GM23338 (cell line): ENCODE results near the gene GLIPR1. TPM values are rescaled to one million over a fixed set of nuclear protein-coding genes. Genes with fewer than 3 reads are reported as not detected.

Source experiments
- ATAC-seq: fragments of 200-7000 bp; cut with Tn5 transposase; 3 replicates; pipeline ENCODE4 v1.9.1; 2020
- DNase-seq: peaks from one replicate; pipeline ENCODE4 v3.0.0-alpha.2; 2015; ENCODE audit warnings: low spot score
- H2AFZ ChIP-seq: fragments of 200-600 bp; sonication (generic); 2 replicates; pipeline ENCODE4 v1.8.0; 2016; ENCODE audit warnings: antibody characterized with exemption, mild to moderate bottlenecking, moderate library complexity
- H3F3A ChIP-seq: fragments of 200-600 bp; sonication (generic); replicated peaks from 2 replicates; pipeline ENCODE4 v1.8.0; 2017; ENCODE audit warnings: antibody characterized with exemption, mixed run types, low read depth
- H3K27ac ChIP-seq: fragments of 200-600 bp; sonication (generic); 2 replicates; pipeline ENCODE4 v1.6.1; 2016; ENCODE audit warnings: low read depth
- H3K27me3 ChIP-seq: fragments of 200-600 bp; sonication (generic); 2 replicates; pipeline ENCODE4 v1.8.0; 2016; ENCODE audit warnings: mild to moderate bottlenecking, mixed run types, moderate library complexity; ENCODE audit not compliant: insufficient read depth
- H3K36me3 ChIP-seq: fragments of 200-600 bp; sonication (generic); 2 replicates; pipeline ENCODE4 v1.8.0; 2016; ENCODE audit warnings: mild to moderate bottlenecking; ENCODE audit not compliant: insufficient read depth
- H3K4me1 ChIP-seq: fragments of 200-600 bp; sonication (generic); 2 replicates; pipeline ENCODE4 v1.8.0; 2016; ENCODE audit warnings: mild to moderate bottlenecking, moderate library complexity; ENCODE audit not compliant: insufficient read depth
- H3K4me2 ChIP-seq: fragments of 200-600 bp; sonication (generic); 2 replicates; pipeline ENCODE4 v1.7.1; 2017; ENCODE audit warnings: mixed run types
- H3K4me3 ChIP-seq: fragments of 200-600 bp; sonication (generic); 2 replicates; pipeline ENCODE4 v1.6.1; 2016; ENCODE audit warnings: mixed run types
- H3K79me2 ChIP-seq: fragments of 200-600 bp; sonication (generic); replicated peaks from 2 replicates; pipeline ENCODE4 v1.8.0; 2017; ENCODE audit warnings: mild to moderate bottlenecking; ENCODE audit not compliant: insufficient read depth
- H3K9me2 ChIP-seq: fragments of 200-600 bp; sonication (generic); 2 replicates; pipeline ENCODE4 v1.8.0; 2017; ENCODE audit not compliant: insufficient read depth
- H4K20me1 ChIP-seq: fragments of 200-600 bp; sonication (generic); replicated peaks from 2 replicates; pipeline ENCODE4 v1.8.0; 2017; ENCODE audit warnings: mild to moderate bottlenecking; ENCODE audit not compliant: insufficient read depth
- H3K27ac Mint-ChIP-seq: 2 replicates; pipeline ENCODE4 v1.8.0; 2020; ENCODE audit warnings: inconsistent platforms, mild to moderate bottlenecking, moderate library complexity, mixed read lengths
- H3K27me3 Mint-ChIP-seq: 3 replicates; pipeline ENCODE4 v1.8.0; 2022; ENCODE audit warnings: low read depth, mild to moderate bottlenecking, moderate library complexity, mixed read lengths, inconsistent platforms; ENCODE audit not compliant: insufficient read depth, poor library complexity
- H3K36me3 Mint-ChIP-seq: 3 replicates; pipeline ENCODE4 v1.8.0; 2021; ENCODE audit warnings: low read depth, mild to moderate bottlenecking, inconsistent platforms, moderate library complexity, mixed read lengths
- H3K4me1 Mint-ChIP-seq: 3 replicates; pipeline ENCODE4 v1.8.0; 2020; ENCODE audit warnings: mild to moderate bottlenecking, inconsistent platforms, mixed read lengths
- H3K4me3 Mint-ChIP-seq: 3 replicates; pipeline ENCODE4 v1.8.0; 2021; ENCODE audit warnings: moderate library complexity, mild to moderate bottlenecking, inconsistent platforms, mixed read lengths
- H3K9me3 Mint-ChIP-seq: 3 replicates; pipeline ENCODE4 v1.8.0; 2020; ENCODE audit warnings: moderate library complexity, mild to moderate bottlenecking, inconsistent platforms, mixed read lengths
- CREB1 ChIP-seq: fragments of 250-450 bp; sonication (Bioruptor Pico); IDR thresholded peaks from 2 replicates; pipeline ENCODE4 v1.5.0; 2020; ENCODE audit warnings: low read depth, mild to moderate bottlenecking, moderate library complexity
- CTCF ChIP-seq, 2 experiments: fragments of 200-600 bp in 1 of 2; sonication (generic) in 1 of 2; conservative IDR thresholded peaks; 2 replicates each; pipeline versions ENCODE4 v1.5.1 to v1.6.1; 2016 to 2017; ENCODE audit warnings: antibody characterized with exemption in 2 of 2, low read depth in 2 of 2, mild to moderate bottlenecking in 2 of 2, moderate library complexity in 1 of 2
- ETS1 ChIP-seq: IDR thresholded peaks from 2 replicates; pipeline ENCODE4 v1.6.1; 2016; ENCODE audit warnings: antibody characterized with exemption
- EZH2 ChIP-seq: fragments of 200-600 bp; sonication (generic); IDR thresholded peaks from one replicate; pipeline ENCODE4 v1.8.0; 2017; ENCODE audit warnings: antibody characterized with exemption, mild to moderate bottlenecking, low read depth; ENCODE audit not compliant: unreplicated experiment
- EZH2phosphoT487 ChIP-seq: fragments of 200-600 bp; sonication (generic); IDR thresholded peaks from one replicate; pipeline ENCODE4 v1.8.1; 2018; ENCODE audit warnings: antibody characterized with exemption; ENCODE audit not compliant: unreplicated experiment
- JUNB ChIP-seq: IDR thresholded peaks from one replicate; pipeline ENCODE4 v1.6.1; 2016; ENCODE audit warnings: antibody characterized with exemption; ENCODE audit not compliant: unreplicated experiment
- NANOG ChIP-seq: IDR thresholded peaks from 2 replicates; pipeline ENCODE4 v1.6.1; 2016; ENCODE audit warnings: antibody characterized with exemption, borderline replicate concordance
- POLR2AphosphoS5 ChIP-seq: IDR thresholded peaks from 2 replicates; pipeline ENCODE4 v1.6.1; 2016; ENCODE audit warnings: antibody characterized with exemption, low read depth
- STAT1 ChIP-seq: IDR thresholded peaks from one replicate; pipeline ENCODE4 v1.6.1; 2016; ENCODE audit warnings: antibody characterized with exemption; ENCODE audit not compliant: unreplicated experiment
- ZNF114 ChIP-seq: fragments of 250-450 bp; sonication (Bioruptor Pico); IDR thresholded peaks from 2 replicates; pipeline ENCODE4 v1.5.0; 2020; ENCODE audit warnings: mild to moderate bottlenecking, moderate library complexity
- ZNF331 ChIP-seq: fragments of 250-450 bp; sonication (Bioruptor Pico); IDR thresholded peaks from 2 replicates; pipeline ENCODE4 v1.5.0; 2020; ENCODE audit warnings: low read depth, mild to moderate bottlenecking, moderate library complexity
- ZNF462 ChIP-seq: fragments of 250-450 bp; sonication (Bioruptor Pico); IDR thresholded peaks from 2 replicates; pipeline ENCODE4 v1.5.0; 2020; ENCODE audit warnings: mild to moderate bottlenecking, moderate library complexity
- polyA plus RNA-seq: library from polyadenylated mRNA; unstranded; fragments of >200 nt; fragmentation: Nextera tagmentation; extraction: Ambion mirVana; gene quantifications from 2 replicates; pipeline ENCODE4 v1.2.1, GENCODE V29; 2016
- total RNA-seq: library from RNA; depleted of rRNA; stranded (reverse); fragments of >200 nt; shearing (Covaris generic); gene quantifications from 2 replicates; pipeline ENCODE4 v1.2.3, GENCODE V29; 2014

The GLIPR1 gene
- total and polyA plus RNA-seq, 2 experiments from 2014 or later = 0.03 to 6.1 TPM

GRCh38 chr12:75491169-75491568 is 10.6 kb downstream of the GLIPR1 start (continued):
- TF ChIP-seq ZNF462 (CRISPR knock-in tag) = no peak
- TF ChIP-seq EZH2 = no peak
- no peak for TF ChIP-seq STAT1
- no peak for TF ChIP-seq CREB1 (CRISPR knock-in tag)
- no peak for TF ChIP-seq EZH2phosphoT487
- no peak for TF ChIP-seq ZNF331
- no peak for TF ChIP-seq POLR2AphosphoS5

- H3K4me3 Mint-ChIP-seq = no peak overlapping the region
Measured at GRCh38 chr12:75503459-75503858, 22.9 kb downstream of the GLIPR1 start.

More at GRCh38 chr12:75503459-75503858, 22.9 kb downstream of the GLIPR1 start:
- Histone ChIP-seq H3K36me3 (peaks cover 44% of the 10 kb centered on the region), H3K9me2 (no peaks in the 10 kb centered on the region), H3K4me1 (no peaks in the 10 kb centered on the region), H2AFZ (no peak overlapping the region), H3K4me3 (no peak overlapping the region), H3F3A (no peaks in the 10 kb centered on the region), H3K79me2 (peaks cover 33% of the 10 kb centered on the region), H4K20me1 (0 out of 2 replicates have a peak, but pooled peaks cover 2% of the 10 kb centered on the region), H3K27ac (no peak overlapping the region), H3K27me3 (no peaks in the 10 kb centered on the region), H3K4me2 (no peak overlapping the region)
- DNase-seq (no peak), ATAC-seq (no peak)
- Mint-ChIP-seq H3K4me1 (no peaks in the 10 kb centered on the region), H3K27me3 (no peaks in the 10 kb centered on the region), H3K9me3 (no peaks in the 10 kb centered on the region), H3K27ac (no peak overlapping the region), H3K36me3 (peaks cover 31% of the 10 kb centered on the region)
- TF ChIP-seq CTCF (conservative IDR thresholded peaks at IDR 0.05; ENCODE audit: low read depth in 2 of 2) (no peak), NANOG (no peak), EZH2phosphoT487 (no peak), JUNB (no peak), POLR2AphosphoS5 (no peak), ZNF114 (no peak), CREB1 (CRISPR knock-in tag) (no peak), ETS1 (no peak), ZNF331 (no peak)
